A549 (cell line): ENCODE data around the gene XYLT1.

Experiments
- POLR2A ChIP-seq: IDR thresholded peaks from 2 replicates; pipeline ENCODE4 v1.6.1; 2012; ENCODE audit warnings: mild to moderate bottlenecking, low read length
- TF ChIP-seq, protein P1 (sequence below): fragments of >200 bp; sonication (Bioruptor Twin); formaldehyde crosslinking; IDR thresholded peaks from 3 replicates; pipeline ENCODE4 v1.5.1; 2016
- TF ChIP-seq, protein P2 (sequence below): fragments of 200-600 bp; sonication (generic); IDR thresholded peaks from 2 replicates; pipeline ENCODE4 v1.6.1; 2016; ENCODE audit warnings: antibody characterized with exemption, mild to moderate bottlenecking, moderate library complexity

DNA sequence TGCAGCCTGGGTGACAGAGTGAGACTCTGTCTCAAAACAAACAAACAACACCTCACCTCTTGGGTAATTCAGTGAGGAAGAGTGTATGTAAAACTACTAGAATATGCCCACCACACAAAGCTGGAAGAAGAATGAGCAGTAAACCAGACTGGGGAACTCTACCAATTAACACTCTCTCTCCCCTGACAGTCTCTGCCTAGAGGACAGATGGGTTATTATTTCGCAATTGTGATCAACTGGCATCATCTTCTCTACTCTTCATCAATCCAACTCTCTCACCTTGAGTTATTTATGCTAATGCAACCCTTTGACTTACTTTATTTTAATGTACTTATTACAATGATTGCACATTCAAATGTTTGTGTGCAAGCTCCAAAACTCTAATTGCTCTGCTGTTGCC lies 205.6 kb downstream of the XYLT1 start:
- TF ChIP-seq, protein P1, sequence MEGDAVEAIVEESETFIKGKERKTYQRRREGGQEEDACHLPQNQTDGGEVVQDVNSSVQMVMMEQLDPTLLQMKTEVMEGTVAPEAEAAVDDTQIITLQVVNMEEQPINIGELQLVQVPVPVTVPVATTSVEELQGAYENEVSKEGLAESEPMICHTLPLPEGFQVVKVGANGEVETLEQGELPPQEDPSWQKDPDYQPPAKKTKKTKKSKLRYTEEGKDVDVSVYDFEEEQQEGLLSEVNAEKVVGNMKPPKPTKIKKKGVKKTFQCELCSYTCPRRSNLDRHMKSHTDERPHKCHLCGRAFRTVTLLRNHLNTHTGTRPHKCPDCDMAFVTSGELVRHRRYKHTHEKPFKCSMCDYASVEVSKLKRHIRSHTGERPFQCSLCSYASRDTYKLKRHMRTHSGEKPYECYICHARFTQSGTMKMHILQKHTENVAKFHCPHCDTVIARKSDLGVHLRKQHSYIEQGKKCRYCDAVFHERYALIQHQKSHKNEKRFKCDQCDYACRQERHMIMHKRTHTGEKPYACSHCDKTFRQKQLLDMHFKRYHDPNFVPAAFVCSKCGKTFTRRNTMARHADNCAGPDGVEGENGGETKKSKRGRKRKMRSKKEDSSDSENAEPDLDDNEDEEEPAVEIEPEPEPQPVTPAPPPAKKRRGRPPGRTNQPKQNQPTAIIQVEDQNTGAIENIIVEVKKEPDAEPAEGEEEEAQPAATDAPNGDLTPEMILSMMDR = no peak
- TF ChIP-seq, protein P2, sequence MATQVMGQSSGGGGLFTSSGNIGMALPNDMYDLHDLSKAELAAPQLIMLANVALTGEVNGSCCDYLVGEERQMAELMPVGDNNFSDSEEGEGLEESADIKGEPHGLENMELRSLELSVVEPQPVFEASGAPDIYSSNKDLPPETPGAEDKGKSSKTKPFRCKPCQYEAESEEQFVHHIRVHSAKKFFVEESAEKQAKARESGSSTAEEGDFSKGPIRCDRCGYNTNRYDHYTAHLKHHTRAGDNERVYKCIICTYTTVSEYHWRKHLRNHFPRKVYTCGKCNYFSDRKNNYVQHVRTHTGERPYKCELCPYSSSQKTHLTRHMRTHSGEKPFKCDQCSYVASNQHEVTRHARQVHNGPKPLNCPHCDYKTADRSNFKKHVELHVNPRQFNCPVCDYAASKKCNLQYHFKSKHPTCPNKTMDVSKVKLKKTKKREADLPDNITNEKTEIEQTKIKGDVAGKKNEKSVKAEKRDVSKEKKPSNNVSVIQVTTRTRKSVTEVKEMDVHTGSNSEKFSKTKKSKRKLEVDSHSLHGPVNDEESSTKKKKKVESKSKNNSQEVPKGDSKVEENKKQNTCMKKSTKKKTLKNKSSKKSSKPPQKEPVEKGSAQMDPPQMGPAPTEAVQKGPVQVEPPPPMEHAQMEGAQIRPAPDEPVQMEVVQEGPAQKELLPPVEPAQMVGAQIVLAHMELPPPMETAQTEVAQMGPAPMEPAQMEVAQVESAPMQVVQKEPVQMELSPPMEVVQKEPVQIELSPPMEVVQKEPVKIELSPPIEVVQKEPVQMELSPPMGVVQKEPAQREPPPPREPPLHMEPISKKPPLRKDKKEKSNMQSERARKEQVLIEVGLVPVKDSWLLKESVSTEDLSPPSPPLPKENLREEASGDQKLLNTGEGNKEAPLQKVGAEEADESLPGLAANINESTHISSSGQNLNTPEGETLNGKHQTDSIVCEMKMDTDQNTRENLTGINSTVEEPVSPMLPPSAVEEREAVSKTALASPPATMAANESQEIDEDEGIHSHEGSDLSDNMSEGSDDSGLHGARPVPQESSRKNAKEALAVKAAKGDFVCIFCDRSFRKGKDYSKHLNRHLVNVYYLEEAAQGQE = no peak
- no peak for TF ChIP-seq POLR2A
